Esophagus muscularis mucosa (tissue), 3 donors: ENCODE measurements around the gene MAGI1.

Experiments
- CTCF ChIP-seq, 3 experiments: fragments of 200-600 bp in 2 of 3; fragments of 450-650 bp in 1 of 3; sonication (generic) in 2 of 3; IDR thresholded peaks; one replicate each; pipeline ENCODE4 v1.5.1; 2017 to 2019; ENCODE audit warnings: antibody characterized with exemption in 3 of 3, mild to moderate bottlenecking in 2 of 3, moderate library complexity in 1 of 3
- POLR2A ChIP-seq: fragments of 450-650 bp; IDR thresholded peaks from one replicate; pipeline ENCODE4 v1.6.1; 2017; ENCODE audit warnings: antibody characterized with exemption, moderate library complexity, mild to moderate bottlenecking, low read depth
- POLR2AphosphoS5 ChIP-seq, 2 donors: sonication (generic); formaldehyde crosslinking; IDR thresholded peaks; one replicate each; pipeline ENCODE4 v1.6.1; 2017; ENCODE audit warnings: antibody characterized with exemption in 2 of 2

- TF ChIP-seq CTCF (IDR thresholded peaks at IDR 0.05) (no peak), POLR2A (no peak), POLR2AphosphoS5 (IDR thresholded peaks at IDR 0.05) (no peak)
Measured at GRCh38 chr3:65960087-65960486, 78.6 kb downstream of the MAGI1 start.
